IMR-90 (cell line): Measurements from ENCODE around the gene ACOXL.

Experiments used
- CHD1 ChIP-seq: IDR thresholded peaks from 2 replicates; pipeline ENCODE4 v1.6.1; 2012; ENCODE audit warnings: low read depth, low read length, improper control_type of control experiment
- CTCF ChIP-seq: conservative IDR thresholded peaks from 2 replicates; pipeline ENCODE4 v1.5.1; 2012; ENCODE audit warnings: mild to moderate bottlenecking, low read depth, low read length, improper control_type of control experiment
- FOS ChIP-seq: fragments of 150-350 bp; IDR thresholded peaks from 2 replicates; pipeline ENCODE4 v1.6.1; 2016; ENCODE audit warnings: low read depth, low read length
- MXI1 ChIP-seq: IDR thresholded peaks from 2 replicates; pipeline ENCODE4 v1.6.1; 2012; ENCODE audit warnings: low read depth, mild to moderate bottlenecking, low read length, moderate library complexity, borderline replicate concordance
- POLR2A ChIP-seq: IDR thresholded peaks from 2 replicates; pipeline ENCODE4 v1.6.1; 2012; ENCODE audit warnings: mild to moderate bottlenecking, low read depth, low read length
- RAD21 ChIP-seq: IDR thresholded peaks from 2 replicates; pipeline ENCODE4 v1.6.1; 2012; ENCODE audit warnings: low read length, improper control_type of control experiment
- SMC3 ChIP-seq: fragments of 150-350 bp; IDR thresholded peaks from 2 replicates; pipeline ENCODE4 v1.6.1; 2016; ENCODE audit warnings: low read depth, mild to moderate bottlenecking, antibody characterized with exemption, low read length, moderate library complexity

GRCh38 chr2:110860630-110861029 is 128.3 kb downstream of the ACOXL start:
- TF ChIP-seq CTCF (no peak), FOS (no peak), RAD21 (no peak), POLR2A (no peak), SMC3 (no peak), CHD1 (no peak), MXI1 (no peak)
